ENCODE data around the gene EXOC6B. TPM values are rescaled to one million over a fixed set of nuclear protein-coding genes. Genes with fewer than 3 reads are reported as not detected.
"Not testable (repeated sequence)": the region's sequence is repeated elsewhere in the genome, so short reads cannot be mapped to it uniquely, and the experiment has no call there.

Gene EXOC6B
- total RNA-seq, 1 donor from 2014 or later: 16.9 TPM

- intact Hi-C loops (cut with micrococcal nuclease): no loop called here
These were observed 331.4 kb downstream of the EXOC6B start for GRCh38 chr2:72494392-72494791.

- intact Hi-C loops (cut with micrococcal nuclease): not testable (repeated sequence)
These were observed 341.2 kb downstream of the EXOC6B start for GRCh38 chr2:72484622-72485021.

DNA sequence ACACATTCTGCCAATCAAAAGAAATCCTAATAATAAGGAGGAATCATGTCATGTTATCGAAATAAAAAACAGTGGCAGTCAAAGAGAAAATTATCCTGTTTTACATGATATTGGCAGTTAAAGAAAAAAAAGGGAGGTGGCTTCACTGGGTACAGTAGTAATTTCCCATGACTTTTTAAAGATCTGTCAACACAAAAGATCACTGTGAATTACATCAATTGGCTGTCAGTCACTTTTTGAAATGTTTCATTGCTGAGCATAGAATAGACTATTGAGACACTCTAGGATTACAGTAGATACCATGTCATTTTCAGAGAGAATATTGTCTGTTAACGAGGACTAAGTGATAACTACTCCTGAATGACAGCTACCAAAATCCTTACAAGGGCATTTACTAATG is 342.5 kb downstream of the EXOC6B start:
- intact Hi-C loops (cut with micrococcal nuclease): no loop called here

DNA sequence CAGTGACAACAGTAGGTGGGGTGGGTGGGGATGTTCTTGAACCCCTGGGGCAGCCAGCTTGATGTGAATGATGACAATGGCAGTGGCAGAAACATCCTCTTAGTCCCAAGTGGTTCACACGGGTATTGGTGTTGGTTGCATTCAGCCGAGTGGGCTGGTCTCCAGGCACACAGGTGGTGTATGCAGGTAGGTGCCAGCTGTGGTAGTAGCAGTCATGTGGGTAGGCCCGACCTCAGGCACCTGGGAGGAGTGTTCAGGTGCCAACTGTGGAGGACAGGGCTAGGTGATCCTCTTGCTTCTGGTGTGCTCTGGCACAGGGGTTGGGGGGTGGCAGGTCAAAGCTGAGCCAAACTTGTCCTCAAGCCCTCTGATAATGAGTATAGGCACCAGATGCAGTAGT is 350.6 kb downstream of the EXOC6B start:
- intact Hi-C loops (cut with micrococcal nuclease): no loop called here

DNA sequence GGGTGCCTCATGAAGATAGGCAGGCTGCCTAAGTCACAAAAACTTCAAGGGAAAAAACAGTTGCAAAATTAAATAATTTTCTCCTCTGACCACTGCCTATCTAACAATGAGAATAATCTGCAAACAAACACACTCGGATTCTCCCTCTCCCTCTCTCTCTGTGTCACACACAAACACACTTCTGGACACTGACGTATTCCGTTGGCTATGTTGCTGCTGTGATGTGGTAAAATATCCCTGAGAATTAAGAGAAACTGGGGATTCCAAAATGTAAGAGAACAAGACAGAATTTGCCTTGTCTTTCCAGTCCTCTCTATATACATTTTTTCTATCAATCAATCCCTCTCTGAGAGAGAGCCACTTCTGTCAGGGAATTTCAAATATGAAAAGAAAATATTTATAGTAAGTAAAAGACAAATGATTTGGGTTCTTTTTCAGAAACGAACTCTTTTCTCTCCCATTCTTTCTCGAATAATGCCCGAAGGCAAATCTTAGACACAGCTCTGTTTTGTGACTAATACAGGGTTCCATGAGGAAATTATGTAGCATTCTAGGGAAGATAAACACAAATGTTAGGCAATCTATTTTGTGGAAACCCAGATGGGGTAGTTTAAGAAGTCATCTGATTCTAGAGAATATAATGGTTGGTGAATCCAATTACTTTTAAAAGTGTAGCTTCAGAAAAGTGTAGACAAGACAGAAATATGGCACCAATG is 367.9 kb downstream of the EXOC6B start:
- intact Hi-C loops (cut with micrococcal nuclease): no loop called here

GRCh38 chr2:72454189-72454588 is 371.6 kb downstream of the EXOC6B start:
- intact Hi-C loops (cut with micrococcal nuclease): no loop called here

GRCh38 chr2:72442270-72442669 is 383.6 kb downstream of the EXOC6B start:
- intact Hi-C loops (cut with micrococcal nuclease): no loop called here

DNA sequence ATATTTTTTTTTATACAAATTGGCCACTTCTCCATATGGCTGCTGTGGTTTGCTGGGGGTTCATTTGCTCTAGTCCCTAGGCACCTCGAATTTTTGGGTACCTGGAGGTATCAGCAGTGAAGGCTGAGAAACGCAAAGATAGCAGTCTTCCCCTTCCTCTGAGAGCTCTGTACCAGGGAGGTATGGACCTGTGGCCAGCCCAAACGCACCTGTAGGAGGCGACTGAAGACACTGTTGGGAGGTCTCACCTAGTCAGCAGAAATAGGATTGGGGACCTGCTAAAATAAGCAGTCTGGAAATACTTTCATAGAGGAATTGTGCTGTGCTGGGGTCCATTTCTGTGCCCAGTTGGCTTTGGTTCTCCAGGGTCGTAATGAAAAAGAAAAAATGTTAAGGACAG is 385.9 kb downstream of the EXOC6B start:
- intact Hi-C loops (cut with micrococcal nuclease): no loop called here

DNA sequence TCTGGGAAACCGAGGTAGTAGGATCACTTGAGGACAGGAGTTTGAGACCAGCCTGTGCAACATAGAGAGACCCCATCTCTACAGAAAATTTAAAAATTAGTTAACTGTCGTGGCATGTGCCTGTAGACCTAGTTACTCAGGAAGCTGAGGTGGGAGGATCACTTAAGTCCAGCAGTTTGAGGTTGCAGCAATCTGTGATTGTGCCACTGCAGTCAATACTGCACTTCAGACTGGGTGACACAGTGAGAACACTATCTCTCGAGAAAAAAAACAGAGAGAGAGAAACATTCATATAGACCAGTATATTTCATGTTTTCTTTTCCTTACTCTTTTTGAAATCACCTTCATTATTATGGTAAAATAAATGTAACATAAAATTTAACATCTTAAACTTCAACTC is 387.5 kb downstream of the EXOC6B start:
- intact Hi-C loops (cut with micrococcal nuclease): no loop called here

DNA sequence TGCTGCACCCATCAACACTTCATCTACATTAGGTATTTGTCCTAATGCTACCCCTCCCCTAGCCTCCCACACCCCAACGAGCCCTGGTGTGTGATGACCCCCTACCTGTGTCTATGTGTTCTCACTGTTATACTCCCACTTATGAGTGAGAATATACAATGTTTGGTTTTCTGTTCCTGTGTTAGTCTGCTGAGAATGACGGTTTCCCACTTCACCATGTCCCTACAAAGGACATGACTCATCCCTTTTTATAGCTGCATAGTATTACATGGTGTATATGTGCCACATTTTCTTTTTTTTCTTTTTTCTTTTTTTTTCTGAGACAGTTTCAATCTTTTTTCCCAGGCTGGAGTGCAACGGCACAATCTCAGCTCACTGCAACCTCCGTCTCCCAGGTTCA is 394.1 kb downstream of the EXOC6B start:
- intact Hi-C loops (cut with micrococcal nuclease): no loop called here

GRCh38 chr2:72427022-72427861 is 398.6 kb downstream of the EXOC6B start:
- intact Hi-C loops (cut with micrococcal nuclease): no loop called here

DNA sequence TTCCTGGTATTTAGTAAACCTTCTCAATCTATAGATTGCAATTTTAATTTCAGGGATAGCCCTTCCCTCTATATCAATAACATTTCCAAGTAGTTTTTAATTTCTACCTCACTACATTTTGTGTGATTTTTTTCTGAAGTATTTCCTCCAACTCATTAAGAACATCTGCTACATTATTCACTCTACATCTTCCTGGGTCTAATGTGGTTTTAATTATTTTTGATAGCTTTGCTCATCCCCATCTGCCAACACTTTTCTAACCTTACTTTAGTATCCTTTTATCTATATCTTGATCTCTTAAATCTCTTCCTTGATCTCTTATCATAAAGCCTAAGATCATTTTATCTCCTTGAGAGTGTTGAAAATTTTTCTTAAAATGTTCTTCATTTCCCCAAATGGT is 399.8 kb downstream of the EXOC6B start:
- intact Hi-C loops (cut with micrococcal nuclease): no loop called here

DNA sequence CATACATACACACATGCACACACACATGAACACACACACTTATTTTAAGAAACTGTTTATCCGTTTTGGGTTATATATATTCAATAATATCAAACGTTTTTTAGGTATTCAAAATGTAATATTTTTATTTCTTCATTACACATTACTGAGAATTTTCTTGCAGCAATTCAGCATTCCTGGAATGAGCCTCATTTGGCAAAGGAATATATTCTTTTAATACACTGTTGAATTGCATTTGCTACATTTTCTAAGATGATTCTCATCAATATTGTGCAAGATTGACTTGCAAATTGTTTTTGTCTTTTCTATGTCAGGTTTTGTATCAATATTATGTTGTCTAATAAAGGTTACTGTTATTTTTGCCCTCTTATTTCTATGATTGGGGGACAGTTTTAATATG is 402.1 kb downstream of the EXOC6B start:
- intact Hi-C loops (cut with micrococcal nuclease): no loop called here

GRCh38 chr2:72421771-72422379 is 404.0 kb downstream of the EXOC6B start:
- intact Hi-C loops (cut with micrococcal nuclease): not testable (repeated sequence)

DNA sequence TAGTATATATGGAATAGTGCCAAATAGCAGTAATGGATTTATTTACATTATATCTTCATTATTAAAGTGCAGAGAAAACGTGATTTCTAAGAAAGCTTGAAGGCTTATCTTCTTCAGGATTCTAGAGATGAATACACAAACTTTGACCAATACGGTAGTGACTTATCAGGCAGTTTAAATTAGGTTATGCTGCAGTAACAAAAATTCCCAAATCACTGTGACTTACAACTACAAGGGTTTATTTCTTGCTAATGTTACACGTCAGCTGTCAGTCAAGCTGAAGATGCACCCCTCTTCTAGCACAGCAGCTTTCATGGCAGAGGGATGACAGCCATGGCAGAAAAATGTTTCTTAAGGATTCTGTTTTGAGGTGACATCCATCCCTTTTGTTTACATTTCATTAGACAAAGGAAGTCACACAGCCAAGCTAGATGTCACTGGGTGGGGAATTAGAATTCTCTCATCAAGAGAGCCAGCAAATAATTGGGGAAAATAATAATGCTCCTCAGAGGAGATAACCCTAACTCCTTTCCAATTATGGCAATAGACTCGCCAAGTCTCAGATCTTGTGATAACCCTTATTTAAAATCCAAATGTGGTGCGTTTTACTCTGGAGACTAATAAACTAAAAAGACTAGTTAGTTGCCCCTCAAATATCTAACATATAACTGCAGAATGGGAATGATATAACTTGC is 409.9 kb downstream of the EXOC6B start:
- intact Hi-C loops (cut with micrococcal nuclease): no loop called here

DNA sequence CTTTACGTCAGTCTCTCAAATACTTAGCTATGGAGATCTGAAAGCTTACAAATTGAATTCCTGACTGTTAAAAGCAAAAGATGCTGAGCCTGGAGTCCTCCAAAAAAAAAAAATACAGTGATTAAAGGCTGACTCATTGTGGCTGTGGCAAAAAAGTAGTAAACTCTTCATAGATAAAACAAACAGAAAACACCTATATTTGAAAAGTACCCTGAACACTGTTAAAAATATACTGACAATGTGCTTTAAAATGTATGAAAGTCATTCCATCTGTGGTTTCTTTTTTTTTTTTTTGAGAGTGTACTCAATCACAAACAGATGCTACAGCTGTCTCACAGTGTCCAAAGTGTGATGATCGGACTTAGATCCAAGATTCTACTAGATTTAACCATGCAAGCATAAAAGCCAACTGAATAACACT is 410.6 kb downstream of the EXOC6B start:
- intact Hi-C loops (cut with micrococcal nuclease): no loop called here

DNA sequence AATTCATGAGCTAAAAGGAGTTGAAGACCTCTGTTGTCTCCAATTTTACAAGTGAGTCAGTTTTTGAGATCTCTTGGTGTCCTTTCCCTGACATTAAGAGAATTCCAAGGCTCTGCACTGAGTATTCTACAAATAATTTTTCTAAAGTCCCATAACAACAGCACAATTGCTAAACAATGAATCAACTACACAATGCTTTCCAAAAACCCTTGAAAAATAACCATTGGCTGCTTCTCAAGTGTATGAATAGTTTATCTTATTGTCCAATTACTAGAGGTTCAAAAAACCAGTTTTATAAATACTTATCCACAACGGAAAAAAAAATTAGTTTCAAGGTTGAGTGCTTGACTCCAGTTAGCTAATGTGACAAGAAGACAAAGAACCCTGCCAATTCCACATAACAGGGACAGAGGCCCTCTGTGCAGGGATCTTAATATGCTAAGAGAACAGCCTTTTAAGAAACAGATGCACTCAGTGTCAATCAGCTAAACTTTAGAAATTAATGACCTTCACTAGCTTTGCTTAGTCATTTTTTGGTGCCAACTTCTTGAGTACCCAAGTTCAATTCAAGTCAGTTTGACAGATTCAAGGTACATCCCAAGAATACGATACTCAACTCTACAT is 411.6 kb downstream of the EXOC6B start:
- intact Hi-C loops (cut with micrococcal nuclease): no loop called here

- intact Hi-C loops (cut with micrococcal nuclease): no loop called here
These were observed 412.1 kb downstream of the EXOC6B start for GRCh38 chr2:72413716-72414115.

- intact Hi-C loops (cut with micrococcal nuclease): no loop called here
These were observed 413.6 kb downstream of the EXOC6B start for GRCh38 chr2:72412214-72412613.

DNA sequence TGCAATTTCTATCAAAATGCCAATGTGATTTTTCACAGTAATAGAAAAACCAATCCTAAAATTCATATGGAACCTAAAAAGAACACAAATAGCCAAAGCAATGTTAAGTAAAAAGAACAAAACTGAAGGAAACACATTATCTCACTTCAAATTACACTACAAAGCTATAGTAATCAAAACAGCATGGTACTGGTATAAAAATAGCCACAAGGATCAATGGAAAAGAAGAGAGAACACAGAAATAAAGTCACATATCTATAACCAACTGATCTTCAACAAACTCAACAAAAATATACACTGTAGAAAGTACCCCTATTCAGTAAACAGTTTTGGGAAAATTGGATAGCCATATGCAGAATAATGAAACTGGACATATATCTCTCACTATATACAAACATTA is 426.0 kb downstream of the EXOC6B start:
- intact Hi-C loops (cut with micrococcal nuclease): no loop called here

DNA sequence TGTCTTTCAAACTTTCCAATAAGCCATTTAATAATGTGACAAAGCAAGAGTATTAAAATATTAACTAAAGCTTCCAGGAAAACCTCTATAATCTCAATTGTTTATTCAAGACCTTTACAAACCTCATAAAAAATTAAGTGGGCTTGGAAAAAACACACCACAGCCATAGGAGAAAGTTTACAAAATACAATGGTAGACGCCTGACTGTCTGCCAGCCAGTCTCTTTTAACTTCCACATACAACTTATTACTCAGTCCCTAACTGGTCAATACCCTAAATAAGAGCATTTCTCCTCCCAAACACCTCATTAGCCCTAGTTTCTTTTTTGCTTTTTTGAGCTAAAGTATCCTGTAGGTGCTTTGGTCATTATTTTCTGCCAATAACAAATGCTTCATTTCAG is 430.7 kb downstream of the EXOC6B start:
- intact Hi-C loops (cut with micrococcal nuclease): no loop called here
